Loucy (cell line): ENCODE results near the gene BRPF3.

Source experiments
- H2AFZ ChIP-seq: fragments of 200-600 bp; sonication (generic); 2 replicates; pipeline ENCODE4 v1.6.0; 2016; ENCODE audit warnings: antibody characterized with exemption, mild to moderate bottlenecking, low read length, moderate library complexity
- H3F3A ChIP-seq: fragments of 200-600 bp; 2 replicates; pipeline ENCODE4 v1.6.0; 2016; ENCODE audit warnings: antibody characterized with exemption, low read depth, mild to moderate bottlenecking
- H3K27me3 ChIP-seq: fragments of 200-600 bp; sonication (generic); 2 replicates; pipeline ENCODE4 v1.6.1; 2014; ENCODE audit warnings: low read length, mild to moderate bottlenecking; ENCODE audit not compliant: insufficient read depth, poor library complexity, severe bottlenecking
- H3K36me3 ChIP-seq: fragments of 200-600 bp; sonication (generic); 2 replicates; pipeline ENCODE4 v1.6.1; 2016; ENCODE audit warnings: low read length; ENCODE audit not compliant: insufficient read depth
- H3K4me1 ChIP-seq: fragments of 200-600 bp; sonication (generic); 2 replicates; pipeline ENCODE4 v1.5.1; 2014; ENCODE audit warnings: low read length, mild to moderate bottlenecking; ENCODE audit not compliant: insufficient read depth, poor library complexity, severe bottlenecking
- H3K4me2 ChIP-seq: fragments of 200-600 bp; sonication (generic); 2 replicates; pipeline ENCODE4 v1.6.0; 2014; ENCODE audit warnings: antibody characterized with exemption, low read length, low read depth, mild to moderate bottlenecking; ENCODE audit not compliant: poor library complexity, severe bottlenecking
- H3K4me3 ChIP-seq: fragments of 200-600 bp; sonication (generic); 2 replicates; pipeline ENCODE4 v1.5.1; 2014; ENCODE audit warnings: low read length, mild to moderate bottlenecking, mixed read lengths; ENCODE audit not compliant: poor library complexity, severe bottlenecking
- H3K79me2 ChIP-seq: fragments of 200-600 bp; sonication (generic); 2 replicates; pipeline ENCODE4 v1.6.1; 2014; ENCODE audit warnings: low read length; ENCODE audit not compliant: insufficient read depth
- H3K9ac ChIP-seq: fragments of 200-600 bp; sonication (generic); 2 replicates; pipeline ENCODE4 v1.6.0; 2014; ENCODE audit warnings: mild to moderate bottlenecking, low read depth, low read length, moderate library complexity; ENCODE audit not compliant: poor library complexity, severe bottlenecking
- H3K9me2 ChIP-seq: fragments of 200-600 bp; sonication (generic); replicated peaks from 2 replicates; pipeline ENCODE4 v1.6.1; 2016; ENCODE audit warnings: low read depth, low read length, mixed read lengths
- H3K9me3 ChIP-seq: fragments of 200-600 bp; sonication (generic); 2 replicates; pipeline ENCODE4 v1.6.1; 2014; ENCODE audit warnings: mild to moderate bottlenecking, antibody characterized with exemption, low read length, low read depth; ENCODE audit not compliant: insufficient read depth
- H4K20me1 ChIP-seq: fragments of 200-600 bp; sonication (generic); 2 replicates; pipeline ENCODE4 v1.6.0; 2014; ENCODE audit warnings: antibody characterized with exemption, low read length, mild to moderate bottlenecking; ENCODE audit not compliant: insufficient read depth, poor library complexity, severe bottlenecking
- CTCF ChIP-seq: fragments of 200-600 bp; sonication (generic); conservative IDR thresholded peaks from 2 replicates; pipeline ENCODE4 v1.5.1; 2014; ENCODE audit warnings: mild to moderate bottlenecking, antibody characterized with exemption, low read length
- EZH2phosphoT487 ChIP-seq: fragments of 200-600 bp; IDR thresholded peaks from 2 replicates; pipeline ENCODE4 v1.6.1; 2018; ENCODE audit warnings: antibody characterized with exemption, mild to moderate bottlenecking, moderate library complexity, borderline replicate concordance

The BRPF3 gene

GRCh38 chr6:36239774-36240173 is 43.2 kb downstream of the BRPF3 start:
- Histone ChIP-seq H3K4me3 (no peak overlapping the region), H3K36me3 (no peaks in the 10 kb centered on the region), H3K9me3 (no peaks in the 10 kb centered on the region), H3K27me3 (no peaks in the 10 kb centered on the region), H3K9me2 (no peaks in the 10 kb centered on the region), H3K79me2 (no peaks in the 10 kb centered on the region), H3K9ac (no peak overlapping the region), H3K4me2 (no peak overlapping the region), H2AFZ (no peak overlapping the region), H3F3A (no peaks in the 10 kb centered on the region), H3K4me1 (peaks cover 9% of the 10 kb centered on the region), H4K20me1 (no peaks in the 10 kb centered on the region)
- no peak for TF ChIP-seq EZH2phosphoT487
- TF ChIP-seq CTCF: no peak

- no peak overlapping the region for H3K4me2 ChIP-seq
- no peaks in the 10 kb centered on the region for H3K9me3 ChIP-seq
- H3K4me1 ChIP-seq: peaks cover 17% of the 10 kb centered on the region
- H3F3A ChIP-seq: no peaks in the 10 kb centered on the region
- TF ChIP-seq CTCF: no peak
- TF ChIP-seq EZH2phosphoT487: no peak
- H3K9me2 ChIP-seq: no peaks in the 10 kb centered on the region
- H3K9ac ChIP-seq: no peak overlapping the region
- no peak overlapping the region for H2AFZ ChIP-seq
- no peaks in the 10 kb centered on the region for H4K20me1 ChIP-seq
- H3K27me3 ChIP-seq: no peaks in the 10 kb centered on the region
- H3K4me3 ChIP-seq: no peak overlapping the region
- H3K79me2 ChIP-seq: no peaks in the 10 kb centered on the region
- H3K36me3 ChIP-seq: no peaks in the 10 kb centered on the region
These were observed 45.2 kb downstream of the BRPF3 start for GRCh38 chr6:36241728-36242127.

- H3K9ac ChIP-seq: no peak overlapping the region
- H3K9me3 ChIP-seq: no peaks in the 10 kb centered on the region
- H3K9me2 ChIP-seq: no peaks in the 10 kb centered on the region
- H3K4me3 ChIP-seq: no peak overlapping the region
- no peak overlapping the region for H3K4me2 ChIP-seq
- H4K20me1 ChIP-seq: no peaks in the 10 kb centered on the region
- no peak for TF ChIP-seq CTCF
- no peak for TF ChIP-seq EZH2phosphoT487
- no peak overlapping the region for H2AFZ ChIP-seq
- H3F3A ChIP-seq: no peaks in the 10 kb centered on the region
- no peaks in the 10 kb centered on the region for H3K27me3 ChIP-seq
- H3K36me3 ChIP-seq: no peaks in the 10 kb centered on the region
- H3K79me2 ChIP-seq: no peaks in the 10 kb centered on the region
- peaks cover 17% of the 10 kb centered on the region for H3K4me1 ChIP-seq
These were observed 45.6 kb downstream of the BRPF3 start for GRCh38 chr6:36242161-36242560.
